Activated T-cell treated with anti-CD3 and anti-CD28 coated beads, Interleukin-2, amount 50 U/mL, for 72 hours (primary cell): ENCODE data around the gene YWHAQ. TPM values are rescaled to one million over a fixed set of nuclear protein-coding genes. Genes with fewer than 3 reads are reported as not detected.

Experiments used
- ATAC-seq, 2 donors: fragments of 150-1000 bp; cut with Tn5 transposase; replicated peaks in 1 of 2; 2 replicates each; pipeline ENCODE4 v1.10.0; 2021; ENCODE audit warnings: moderate library complexity in 2 of 2, mild to moderate bottlenecking in 1 of 2
- DNase-seq, 2 donors: peaks; one replicate each; pipeline ENCODE4 v3.0.0; 2021 to 2022; ENCODE audit warnings: mixed read lengths in 1 of 2
- H3K27ac Mint-ChIP-seq: one replicate; pipeline ENCODE4 v1.8.0; 2022; ENCODE audit warnings: mild to moderate bottlenecking, moderate library complexity, mixed read lengths
- H3K27me3 Mint-ChIP-seq: one replicate; pipeline ENCODE4 v1.8.0; 2022; ENCODE audit warnings: low read depth, mixed read lengths
- H3K36me3 Mint-ChIP-seq, 2 donors: one replicate each; pipeline ENCODE4 v1.8.0; 2022; ENCODE audit warnings: mixed read lengths in 2 of 2, mild to moderate bottlenecking in 1 of 2; ENCODE audit not compliant: insufficient read depth in 2 of 2
- H3K4me1 Mint-ChIP-seq: one replicate; pipeline ENCODE4 v1.8.0; 2022; ENCODE audit warnings: low read depth, mixed read lengths
- H3K4me3 Mint-ChIP-seq, 2 donors: one replicate each; pipeline ENCODE4 v1.8.0; 2022; ENCODE audit warnings: mild to moderate bottlenecking in 2 of 2, mixed read lengths in 2 of 2, moderate library complexity in 2 of 2
- H3K9me3 Mint-ChIP-seq, 2 donors: one replicate each; pipeline ENCODE4 v1.8.0; 2022; ENCODE audit warnings: mixed read lengths in 2 of 2
- total RNA-seq, 2 donors: library from RNA; stranded (reverse); gene quantifications; one replicate each; pipeline ENCODE4 v1.2.3, GENCODE V29; 2022

The YWHAQ gene
- total RNA-seq, 2 donors from 2014 or later, result 207 to 251 TPM

DNA sequence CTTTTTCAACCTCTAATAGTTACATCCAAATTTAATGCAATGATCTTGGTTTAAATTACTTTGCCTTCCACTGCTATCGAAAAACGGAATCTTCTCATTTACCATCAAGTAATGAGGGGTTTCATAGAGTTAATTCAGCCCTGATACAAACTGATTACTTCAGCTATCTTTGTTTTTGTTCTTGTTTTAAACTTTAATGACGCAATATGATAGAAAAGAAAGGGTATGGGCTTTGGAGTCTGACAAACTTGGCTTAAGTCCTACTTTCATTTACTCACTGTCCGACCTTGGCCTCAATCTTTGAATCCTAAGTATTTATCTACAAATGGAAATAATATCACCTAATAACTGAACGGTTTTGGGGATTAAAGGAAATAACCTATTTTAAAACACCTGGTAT, 91.3 kb downstream of the YWHAQ start:
- H3K4me3 Mint-ChIP-seq, result no peak overlapping the region
- no peaks in the 10 kb centered on the region for H3K9me3 Mint-ChIP-seq
- peaks cover 40% of the 10 kb centered on the region for H3K4me1 Mint-ChIP-seq
- H3K36me3 Mint-ChIP-seq, result peaks cover 0 to 1% of the 10 kb centered on the region in 2 donors
- H3K27me3 Mint-ChIP-seq, result no peaks in the 10 kb centered on the region
- H3K27ac Mint-ChIP-seq, result no peak overlapping the region
- DNase-seq (no peak), ATAC-seq (no peak)

DNA sequence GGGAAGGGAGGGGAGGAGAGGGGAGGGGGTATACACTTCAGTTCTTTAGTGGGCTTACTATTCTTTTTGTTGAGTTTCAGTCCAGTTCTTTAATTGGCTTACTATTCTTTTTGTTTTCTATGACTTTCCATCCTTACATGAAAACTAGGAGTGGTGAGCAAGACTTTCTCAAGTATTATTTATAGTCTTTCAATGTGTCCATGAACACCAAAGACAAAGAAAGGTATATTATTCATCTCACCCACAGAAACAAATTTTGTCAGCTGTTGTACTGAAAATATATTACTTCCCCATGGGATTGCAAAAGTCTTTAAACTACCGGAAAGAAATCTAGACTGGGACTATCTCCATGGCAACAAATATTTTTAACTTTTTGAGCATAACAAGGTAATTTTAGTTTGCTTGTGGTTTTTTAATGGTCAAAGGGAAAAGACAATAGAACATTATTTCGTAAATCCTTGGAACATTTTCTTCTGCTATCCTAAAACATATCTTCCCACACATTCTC, 92.7 kb downstream of the YWHAQ start:
- H3K4me1 Mint-ChIP-seq, result peaks cover 25% of the 10 kb centered on the region
- H3K9me3 Mint-ChIP-seq, result no peaks in the 10 kb centered on the region
- ATAC-seq (no peak), DNase-seq (no peak)
- no peaks in the 10 kb centered on the region for H3K27me3 Mint-ChIP-seq
- H3K4me3 Mint-ChIP-seq, result no peak overlapping the region
- H3K27ac Mint-ChIP-seq, result no peak overlapping the region
- H3K36me3 Mint-ChIP-seq, result peaks cover 3 to 5% of the 10 kb centered on the region in 2 donors

DNA sequence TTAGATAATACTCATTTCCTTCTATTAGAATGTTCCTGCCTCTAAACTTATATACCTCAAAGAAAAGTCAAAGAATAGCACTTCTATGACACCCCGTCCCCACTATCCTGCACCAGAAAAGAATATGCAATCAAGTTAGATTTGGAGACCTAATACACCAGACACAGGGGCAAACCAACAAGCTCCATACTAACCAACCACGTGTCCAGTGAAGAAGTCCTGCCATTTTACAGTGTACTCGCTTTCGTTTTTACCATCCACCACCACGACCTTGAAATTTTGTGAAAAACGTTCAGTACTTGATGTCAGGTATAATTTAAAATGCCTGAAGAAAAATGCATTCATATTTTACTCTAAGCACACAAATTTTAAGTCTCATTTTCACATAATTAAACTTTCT, 94.3 kb downstream of the YWHAQ start:
- H3K27me3 Mint-ChIP-seq, result no peaks in the 10 kb centered on the region
- ATAC-seq (no peak), DNase-seq (no peak)
- no peaks in the 10 kb centered on the region for H3K9me3 Mint-ChIP-seq
- H3K4me1 Mint-ChIP-seq, result peaks cover 23% of the 10 kb centered on the region
- H3K36me3 Mint-ChIP-seq, result peaks cover 3 to 4% of the 10 kb centered on the region in 2 donors
- no peak overlapping the region for H3K4me3 Mint-ChIP-seq
- peak overlapping the region; percentile 38 for H3K27ac Mint-ChIP-seq

DNA sequence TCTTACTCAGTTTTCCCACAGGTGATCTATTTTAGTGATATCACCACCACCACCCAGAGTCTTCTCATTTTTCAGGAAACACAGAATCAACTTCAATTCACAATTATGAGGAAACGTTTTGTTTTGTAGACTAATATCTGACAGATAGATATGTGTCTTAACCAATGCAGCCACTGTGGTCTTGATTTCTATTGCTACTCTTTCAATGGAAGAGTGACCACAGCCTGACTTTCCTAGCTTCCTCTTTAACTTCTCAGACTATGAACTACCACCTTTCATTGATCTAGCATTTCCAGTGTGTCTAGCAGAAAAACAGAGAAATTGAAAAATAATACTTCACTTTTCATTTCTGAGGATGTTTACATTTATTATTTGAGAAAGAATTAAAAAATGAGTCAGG, 95.6 kb downstream of the YWHAQ start:
- Mint-ChIP-seq H3K36me3 (peaks cover 3 to 4% of the 10 kb centered on the region in 2 donors), H3K27me3 (no peaks in the 10 kb centered on the region), H3K4me1 (peaks cover 23% of the 10 kb centered on the region), H3K4me3 (no peak overlapping the region), H3K27ac (peak overlapping the region; percentile 54), H3K9me3 (no peaks in the 10 kb centered on the region)
- ATAC-seq (no peak), DNase-seq (no peak)

Other genes with a start within 250 kb of the YWHAQ start
- 100 to 1,000 TPM in 1 of 2 donors, 10 to 100 TPM in 1; 79.5 to 132 TPM for gene ITGB1BP1, start 207.5 kb downstream of the YWHAQ start, total RNA-seq
- gene CPSF3, start 207.3 kb downstream of the YWHAQ start, total RNA-seq, result 10 to 100 TPM; 62.3 to 75.0 TPM
- gene IAH1, start 156.4 kb downstream of the YWHAQ start, total RNA-seq, result 10 to 100 TPM; 70.4 to 75.9 TPM
- gene ADAM17, start 75.2 kb downstream of the YWHAQ start, total RNA-seq, result 10 to 100 TPM; 22.9 to 30.1 TPM
- gene TAF1B, start 212.5 kb upstream of the YWHAQ start, total RNA-seq, result 10 to 100 TPM; 17.8 to 23.7 TPM